ENCODE measurements around the gene MAP3K9.

MAP3K9 gene

GRCh38 chr14:70816525-70816924, 7.2 kb upstream of the MAP3K9 start:
- no peak for DNase-seq

GRCh38 chr14:70814466-70814865, 5.2 kb upstream of the MAP3K9 start:
- DNase-seq: no peak

GRCh38 chr14:70812124-70812818, 3.0 kb upstream of the MAP3K9 start:
- DNase-seq: no peak

- DNase-seq: no peak
Measured at GRCh38 chr14:70811578-70811977, 2.3 kb upstream of the MAP3K9 start.

- no peak for DNase-seq
Measured at GRCh38 chr14:70811050-70811449, 1.7 kb upstream of the MAP3K9 start.

- DNase-seq: no peak
Measured at GRCh38 chr14:70810621-70811020, 1.3 kb upstream of the MAP3K9 start.

GRCh38 chr14:70808416-70809224, 693 bp downstream of the MAP3K9 start:
- no peak for DNase-seq

- DNase-seq: no peak
Measured at GRCh38 chr14:70807898-70808415, 1.4 kb downstream of the MAP3K9 start.

GRCh38 chr14:70804556-70805162, 4.7 kb downstream of the MAP3K9 start:
- DNase-seq: no peak

- DNase-seq: no peak
Measured at GRCh38 chr14:70803321-70804310, 5.7 kb downstream of the MAP3K9 start.

GRCh38 chr14:70802379-70802778, 6.9 kb downstream of the MAP3K9 start:
- no peak for DNase-seq

- DNase-seq: no peak
Measured at GRCh38 chr14:70801836-70802235, 7.5 kb downstream of the MAP3K9 start.

GRCh38 chr14:70796551-70796950, 12.8 kb downstream of the MAP3K9 start:
- no peak for DNase-seq

- DNase-seq: no peak
Measured at GRCh38 chr14:70794294-70794693, 15.0 kb downstream of the MAP3K9 start.

GRCh38 chr14:70793637-70794036, 15.7 kb downstream of the MAP3K9 start:
- DNase-seq: no peak

GRCh38 chr14:70792939-70793338, 16.4 kb downstream of the MAP3K9 start:
- DNase-seq: no peak

GRCh38 chr14:70791971-70792370, 17.3 kb downstream of the MAP3K9 start:
- no peak for DNase-seq

GRCh38 chr14:70789961-70790360, 19.4 kb downstream of the MAP3K9 start:
- DNase-seq: no peak

- peak; percentile 50 for DNase-seq
Measured at GRCh38 chr14:70789361-70789760, 20.0 kb downstream of the MAP3K9 start.

- no peak for DNase-seq
Measured at GRCh38 chr14:70788898-70789297, 20.4 kb downstream of the MAP3K9 start.

- no peak for DNase-seq
Measured at GRCh38 chr14:70785556-70785955, 23.8 kb downstream of the MAP3K9 start.

- no peak for DNase-seq
Measured at GRCh38 chr14:70784886-70785285, 24.4 kb downstream of the MAP3K9 start.
